GM13976 (cell line): Measurements from ENCODE around the gene TSPAN3.

Source experiments
- DNase-seq: peaks from one replicate; pipeline ENCODE4 v3.0.0; 2012; ENCODE audit warnings: low spot score
- in situ Hi-C: fragments of 300-500 bp; cut with MboI; formaldehyde crosslinking; loops from one replicate; pipeline ENCODE4 v1.12.0; 2022; ENCODE audit warnings: low sequenced_read_pairs, mixed read lengths, inconsistent platforms; ENCODE audit not compliant: unreplicated experiment
- TF ChIP-seq, protein P1 (sequence below): IDR thresholded peaks from 2 replicates; pipeline ENCODE4 v1.5.1; 2012; ENCODE audit warnings: borderline replicate concordance, mild to moderate bottlenecking; ENCODE audit not compliant: insufficient read depth; ENCODE audit errors: extremely low read depth, missing control alignments, control extremely low read depth

Gene TSPAN3

DNA sequence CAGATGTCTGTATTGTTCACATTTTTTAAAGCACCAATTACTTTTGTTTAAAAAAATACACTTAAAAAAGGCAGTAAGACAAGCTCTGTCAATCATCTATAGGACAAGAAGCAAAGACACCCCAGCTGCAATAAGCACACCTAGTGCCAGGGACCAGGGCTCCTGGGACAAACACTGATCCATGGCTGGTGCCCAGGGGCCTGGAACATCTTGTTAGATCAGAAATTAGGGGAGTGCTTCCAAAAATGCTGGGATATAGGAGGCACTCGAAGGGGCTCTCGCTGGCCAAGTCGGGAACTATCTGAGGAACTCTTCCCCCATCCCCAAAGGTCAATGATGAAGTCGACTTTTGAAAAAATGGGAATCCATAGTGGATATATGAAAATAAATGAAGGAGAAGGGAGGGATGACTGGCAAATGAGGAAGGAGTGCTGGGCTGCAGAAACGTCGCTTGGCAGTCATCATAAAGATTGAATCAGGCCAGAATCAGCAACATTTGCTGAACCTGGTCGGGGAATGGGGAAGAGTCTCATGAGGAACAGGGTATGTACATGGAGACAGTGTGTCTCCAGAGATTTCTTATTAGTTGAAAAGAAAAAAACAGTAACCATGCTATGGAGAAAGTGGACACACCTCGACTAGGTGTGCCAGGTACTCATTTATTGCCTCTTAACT, 28.5 kb downstream of the TSPAN3 start:
- DNase-seq = no peak
- in situ Hi-C loops = no loop called here

DNA sequence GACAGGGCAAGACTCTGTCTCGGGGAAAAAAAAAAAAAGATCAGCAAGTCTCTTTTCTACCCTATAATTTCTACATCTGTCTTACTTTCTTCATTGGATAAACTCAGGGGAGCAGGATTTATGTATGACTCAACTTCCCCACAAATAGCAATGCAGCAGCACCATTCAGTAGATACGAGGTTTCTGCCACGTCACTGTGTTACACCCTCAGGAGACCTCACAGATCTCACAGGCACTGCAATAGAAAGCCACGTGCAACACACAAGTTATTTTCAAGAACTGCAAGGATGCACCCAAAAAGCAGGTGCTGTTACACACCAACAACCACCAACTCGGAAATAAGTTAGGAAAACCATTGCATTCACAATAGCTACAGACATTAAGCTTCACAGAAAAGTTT, 30.2 kb downstream of the TSPAN3 start:
- DNase-seq = no peak
- TF ChIP-seq, protein P1, sequence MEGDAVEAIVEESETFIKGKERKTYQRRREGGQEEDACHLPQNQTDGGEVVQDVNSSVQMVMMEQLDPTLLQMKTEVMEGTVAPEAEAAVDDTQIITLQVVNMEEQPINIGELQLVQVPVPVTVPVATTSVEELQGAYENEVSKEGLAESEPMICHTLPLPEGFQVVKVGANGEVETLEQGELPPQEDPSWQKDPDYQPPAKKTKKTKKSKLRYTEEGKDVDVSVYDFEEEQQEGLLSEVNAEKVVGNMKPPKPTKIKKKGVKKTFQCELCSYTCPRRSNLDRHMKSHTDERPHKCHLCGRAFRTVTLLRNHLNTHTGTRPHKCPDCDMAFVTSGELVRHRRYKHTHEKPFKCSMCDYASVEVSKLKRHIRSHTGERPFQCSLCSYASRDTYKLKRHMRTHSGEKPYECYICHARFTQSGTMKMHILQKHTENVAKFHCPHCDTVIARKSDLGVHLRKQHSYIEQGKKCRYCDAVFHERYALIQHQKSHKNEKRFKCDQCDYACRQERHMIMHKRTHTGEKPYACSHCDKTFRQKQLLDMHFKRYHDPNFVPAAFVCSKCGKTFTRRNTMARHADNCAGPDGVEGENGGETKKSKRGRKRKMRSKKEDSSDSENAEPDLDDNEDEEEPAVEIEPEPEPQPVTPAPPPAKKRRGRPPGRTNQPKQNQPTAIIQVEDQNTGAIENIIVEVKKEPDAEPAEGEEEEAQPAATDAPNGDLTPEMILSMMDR = no peak
- in situ Hi-C loops = no loop called here

More for the DNA sequence above, 28.5 kb downstream of the TSPAN3 start:
- TF ChIP-seq, protein P1 = no peak

DNA sequence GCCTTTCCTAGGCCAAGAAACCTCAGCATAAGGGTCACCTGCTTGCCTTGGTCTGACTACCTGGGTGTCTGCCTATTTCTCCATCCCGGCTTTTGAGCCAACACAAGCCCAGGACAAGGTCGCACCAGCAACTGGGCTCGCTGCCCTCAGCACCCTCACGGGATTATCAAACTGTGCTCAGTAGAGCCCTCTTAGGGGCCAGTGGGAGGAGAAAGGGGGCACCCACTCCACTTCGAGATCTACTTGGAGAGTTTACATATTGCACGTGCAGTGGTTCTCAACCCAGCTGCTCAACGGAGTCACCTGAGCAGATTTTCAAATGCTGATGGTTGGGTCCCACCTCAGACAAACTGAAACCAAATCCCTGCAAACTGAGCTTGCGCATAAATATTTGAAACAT, 31.1 kb downstream of the TSPAN3 start:
- in situ Hi-C loops = no loop called here
- TF ChIP-seq, protein P1 = no peak
- no peak for DNase-seq

DNA sequence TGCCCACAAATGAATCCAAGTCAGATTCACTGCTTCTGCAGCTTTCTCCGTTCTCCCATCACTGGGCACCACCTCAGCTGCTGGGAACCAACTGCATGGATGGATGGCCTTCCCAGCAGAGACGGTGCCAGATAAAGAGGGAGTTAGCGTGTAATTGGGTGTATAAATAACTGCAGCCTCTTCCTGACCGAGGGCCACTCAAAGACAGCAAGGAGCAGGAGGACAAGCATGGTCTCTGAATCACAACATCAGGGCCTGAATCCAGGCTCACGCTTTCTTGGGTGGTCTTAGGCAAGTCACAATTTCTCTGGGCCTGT, 31.7 kb downstream of the TSPAN3 start:
- TF ChIP-seq, protein P1 = no peak
- in situ Hi-C loops = no loop called here
- no peak for DNase-seq

DNA sequence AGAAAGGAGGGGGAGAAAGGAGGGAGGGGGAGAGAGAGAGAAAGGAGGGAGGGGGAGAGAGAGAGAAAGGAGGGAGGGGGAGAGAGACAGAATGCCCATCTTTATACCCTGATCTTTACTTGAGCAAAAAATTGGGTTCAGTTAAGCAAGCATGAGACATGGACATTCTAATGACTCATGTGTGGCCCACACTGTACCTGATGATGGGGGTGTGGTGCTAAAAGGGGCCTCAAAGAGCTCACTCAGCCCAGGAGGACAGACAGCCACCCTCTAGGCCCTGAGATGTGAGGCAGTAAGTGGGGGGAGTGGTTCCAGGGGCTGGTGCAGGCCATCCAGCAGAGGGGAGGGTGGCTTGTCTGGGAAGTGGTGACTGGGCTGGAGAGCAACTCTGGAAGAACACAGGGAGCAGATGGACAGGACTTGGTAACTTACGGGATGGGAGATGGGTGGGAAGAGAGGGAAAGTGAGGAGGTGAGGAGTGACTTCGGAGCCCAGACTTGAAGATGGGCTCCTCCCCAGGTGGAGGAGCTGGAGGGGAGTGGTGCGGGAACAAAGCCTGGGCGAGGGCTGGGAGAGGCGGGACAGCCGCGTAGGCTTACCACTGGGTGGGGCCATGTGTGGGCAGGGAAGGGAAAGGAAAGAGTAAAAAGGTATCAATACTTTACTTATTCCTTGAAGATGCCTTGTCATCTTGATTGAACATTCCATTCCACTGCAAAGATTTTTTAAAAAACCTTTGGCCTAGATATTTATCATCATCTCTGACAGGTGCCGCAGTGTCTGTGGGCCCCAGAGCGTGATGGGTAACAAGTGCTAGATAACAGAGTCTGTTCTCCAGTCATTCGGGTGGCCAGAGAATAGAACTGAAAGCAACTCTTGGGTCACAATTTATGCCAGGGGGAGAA, 32.3 kb downstream of the TSPAN3 start:
- DNase-seq = peak; percentile 27
- TF ChIP-seq, protein P1 = no peak
- in situ Hi-C loops = no loop called here

DNA sequence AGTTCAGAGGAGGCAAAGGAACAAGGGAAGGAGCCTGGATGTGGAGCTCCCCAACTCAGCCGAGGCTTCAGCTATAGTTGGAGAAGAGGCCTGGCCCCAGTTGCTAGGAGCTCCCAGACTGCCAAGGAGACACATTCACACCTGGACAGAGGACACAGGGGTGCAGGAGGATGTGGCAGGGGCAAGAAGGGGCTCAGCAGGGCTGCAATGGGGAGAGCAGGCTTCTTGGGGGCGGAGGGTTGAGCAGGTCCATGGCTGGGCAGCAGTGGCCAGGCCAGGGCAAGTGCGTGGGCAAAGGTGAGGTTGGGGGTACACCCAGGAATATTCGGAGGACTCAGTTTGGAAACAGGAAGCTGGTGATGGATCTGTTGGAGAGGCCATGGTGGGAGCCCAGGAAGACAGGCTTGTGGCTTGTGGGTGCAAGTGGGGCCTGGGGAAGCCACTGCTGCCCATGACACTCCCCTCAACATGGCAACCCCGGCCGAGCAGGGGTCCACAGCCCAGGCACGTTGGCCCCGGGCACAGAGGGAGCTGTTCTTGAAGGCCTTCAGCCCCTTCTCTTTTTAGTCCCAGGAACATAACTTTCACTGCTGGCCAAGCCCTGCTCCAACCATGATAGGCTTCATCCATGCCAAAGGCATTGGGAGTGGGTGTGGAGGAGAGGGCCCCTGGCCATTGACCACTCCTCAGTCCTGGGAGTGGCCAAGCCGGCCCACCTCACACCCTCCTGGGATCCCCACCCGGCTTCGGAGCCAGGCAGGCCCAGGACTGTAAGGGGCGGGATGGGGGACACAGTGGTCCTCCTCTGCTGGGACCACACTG, 33.3 kb downstream of the TSPAN3 start:
- in situ Hi-C loops = no loop called here
- DNase-seq = peak; percentile 26
- TF ChIP-seq, protein P1 = no peak
